ENCODE measurements around the gene RAF1.

GRCh38 chr3:12705374-12705926, 41.5 kb upstream of the RAF1 start:
- TF ChIP-seq CTCF (IDR thresholded peaks at IDR 0.05) (no peak), EZH2 (IDR thresholded peaks at IDR 0.05) (no peak), EZH2phosphoT487 (IDR thresholded peaks at IDR 0.05) (no peak)

All from neural progenitor cell (in vitro differentiated cells).